ENCODE measurements around the gene BORCS6. TPM values are rescaled to one million over a fixed set of nuclear protein-coding genes. Genes with fewer than 3 reads are reported as not detected.

The BORCS6 gene
- total and polyA plus RNA-seq, 2 of the 13 experiments (the other 11 are each of a cell fraction or from before 2014, with no cell fraction given): 2.0 to 5.1 TPM

GRCh38 chr17:8153957-8154607 lies 35.9 kb downstream of the BORCS6 start (continued):
- no peak for TF ChIP-seq ZBTB40 (IDR thresholded peaks at IDR 0.05)
- TF ChIP-seq ZBTB40 (CRISPR knock-in tag; IDR thresholded peaks at IDR 0.05): no peak
- TF ChIP-seq ZNF546 (CRISPR knock-in tag; conservative IDR thresholded peaks at IDR 0.05): no peak
- no peak for TF ChIP-seq ZFP62 (CRISPR knock-in tag; IDR thresholded peaks at IDR 0.05)
- TF ChIP-seq SRY (CRISPR knock-in tag; IDR thresholded peaks at IDR 0.05): no peak
- TF ChIP-seq ZMYM3 (CRISPR knock-in tag; IDR thresholded peaks at IDR 0.05): no peak; the same call in 1 of the 2 replicates
- TF ChIP-seq NR1H2 (CRISPR knock-in tag; IDR thresholded peaks at IDR 0.05; ENCODE audit: borderline replicate concordance, low read depth): no peak
- TF ChIP-seq HMG20A (CRISPR knock-in tag; IDR thresholded peaks at IDR 0.05; ENCODE audit: borderline replicate concordance): no peak
- no peak; the same call in 1 of the 2 replicates for TF ChIP-seq ARID4A (CRISPR knock-in tag; IDR thresholded peaks at IDR 0.05; ENCODE audit: borderline replicate concordance)
- TF ChIP-seq ZNF614 (CRISPR knock-in tag; IDR thresholded peaks at IDR 0.05; ENCODE audit: borderline replicate concordance): no peak
- no peak for TF ChIP-seq MIER3 (CRISPR knock-in tag; IDR thresholded peaks at IDR 0.05; ENCODE audit: borderline replicate concordance)
- TF ChIP-seq ZNF276 (CRISPR knock-in tag; IDR thresholded peaks at IDR 0.05; ENCODE audit: low read depth): no peak

Measured in HepG2 (cell line).